Memory B cell (primary cell): ENCODE results near the gene PATL1.

Experiments
- ATAC-seq: fragments of 150-1000 bp; cut with Tn5 transposase; 2 replicates; pipeline ENCODE4 v1.10.0; 2021; ENCODE audit warnings: low read depth, mild to moderate bottlenecking, moderate library complexity
- DNase-seq, 2 donors: peaks; one replicate each; pipeline ENCODE4 v3.0.0; 2022; ENCODE audit warnings: low spot score in 2 of 2
- H3K27ac Mint-ChIP-seq: one replicate; pipeline ENCODE4 v1.8.0; 2022; ENCODE audit warnings: mild to moderate bottlenecking, moderate library complexity, mixed read lengths
- H3K27me3 Mint-ChIP-seq: one replicate; pipeline ENCODE4 v1.8.0; 2022; ENCODE audit warnings: mixed read lengths
- H3K36me3 Mint-ChIP-seq: one replicate; pipeline ENCODE4 v1.8.0; 2022; ENCODE audit warnings: mild to moderate bottlenecking, mixed read lengths
- H3K4me1 Mint-ChIP-seq: one replicate; pipeline ENCODE4 v1.8.0; 2022; ENCODE audit warnings: mixed read lengths
- H3K4me3 Mint-ChIP-seq: one replicate; pipeline ENCODE4 v1.8.0; 2022; ENCODE audit warnings: mild to moderate bottlenecking, moderate library complexity, mixed read lengths
- H3K9me3 Mint-ChIP-seq: one replicate; pipeline ENCODE4 v1.8.0; 2022; ENCODE audit warnings: mixed read lengths

PATL1 gene

DNA sequence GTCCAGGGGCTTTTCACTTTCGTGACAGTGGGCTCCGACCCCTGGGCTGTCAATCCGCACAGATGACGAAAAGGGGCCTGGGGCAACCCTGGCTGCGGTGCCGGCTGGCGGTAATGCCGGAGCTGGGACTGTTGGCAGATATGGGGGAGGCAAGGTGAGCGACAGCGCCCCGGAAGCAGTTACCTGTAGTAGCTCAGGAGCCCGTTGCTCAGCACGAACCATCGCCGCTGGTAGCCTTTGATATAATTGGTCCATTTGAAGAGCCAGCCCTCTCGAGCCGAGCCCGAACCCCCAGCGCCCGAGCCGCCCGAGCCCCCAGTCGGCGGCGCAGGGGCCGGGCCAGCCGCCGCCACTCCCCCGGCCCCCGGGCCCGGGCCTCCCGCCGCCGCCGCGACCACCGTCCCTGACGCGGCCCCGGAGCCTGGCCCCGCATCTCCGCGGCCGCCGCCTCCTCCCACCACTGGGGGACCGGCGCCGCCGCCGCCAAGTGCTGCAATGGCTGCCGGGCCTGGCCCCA is 53.7 kb downstream of the PATL1 start:
- Mint-ChIP-seq H3K27ac (peak overlapping the region; percentile 89), H3K4me1 (peaks cover 25% of the 10 kb centered on the region), H3K27me3 (no peaks in the 10 kb centered on the region), H3K36me3 (peaks cover 3% of the 10 kb centered on the region), H3K9me3 (no peaks in the 10 kb centered on the region), H3K4me3 (peak overlapping the region; percentile 99)
- ATAC-seq (peak; percentile 14), DNase-seq (peak in 1 of 2 donors; percentile 51)

DNA sequence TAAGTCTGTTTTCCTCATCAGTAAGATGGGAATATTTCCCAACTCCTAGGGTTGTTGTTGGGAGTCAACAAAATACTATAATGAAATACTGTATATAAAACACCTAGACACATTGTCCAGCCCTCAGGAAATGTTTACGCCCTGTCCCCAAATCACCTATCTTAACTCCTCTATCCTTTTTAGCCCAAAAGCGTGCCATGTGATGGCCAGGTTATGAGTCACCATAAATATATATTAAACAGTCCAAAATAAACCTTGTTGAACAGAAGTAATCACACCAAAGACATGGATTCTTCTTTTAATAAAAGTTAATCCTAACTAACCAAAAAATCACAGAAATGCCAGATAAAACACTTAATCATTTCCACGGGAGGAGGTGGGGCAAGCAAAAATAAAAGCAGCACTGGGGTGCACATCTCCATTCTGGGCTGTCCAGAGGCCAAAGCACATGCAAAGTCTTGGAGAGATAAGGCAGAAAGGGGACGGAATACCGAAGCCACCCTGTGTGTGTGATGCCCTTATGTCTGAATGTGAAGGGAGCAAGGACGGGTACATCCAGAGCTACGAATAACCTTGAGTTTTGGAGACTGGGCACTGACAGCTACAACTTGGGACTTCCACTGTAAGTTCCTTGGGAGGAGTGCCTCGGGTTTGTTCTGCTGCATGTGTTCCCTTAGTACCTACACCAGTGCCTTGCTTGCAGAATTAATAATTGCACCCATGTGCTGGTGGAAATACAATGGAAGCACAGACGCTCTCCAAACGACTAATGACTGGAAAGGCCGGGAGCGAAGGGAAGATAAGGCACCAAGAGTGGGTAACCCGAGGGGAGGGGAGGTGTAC is 54.3 kb downstream of the PATL1 start:
- peak overlapping the region; percentile 99 for H3K4me3 Mint-ChIP-seq
- H3K27me3 Mint-ChIP-seq, result no peaks in the 10 kb centered on the region
- H3K9me3 Mint-ChIP-seq, result no peaks in the 10 kb centered on the region
- ATAC-seq (no peak), DNase-seq (no peak)
- peaks cover 25% of the 10 kb centered on the region for H3K4me1 Mint-ChIP-seq
- peak overlapping the region; percentile 89 for H3K27ac Mint-ChIP-seq
- peaks cover 3% of the 10 kb centered on the region for H3K36me3 Mint-ChIP-seq

DNA sequence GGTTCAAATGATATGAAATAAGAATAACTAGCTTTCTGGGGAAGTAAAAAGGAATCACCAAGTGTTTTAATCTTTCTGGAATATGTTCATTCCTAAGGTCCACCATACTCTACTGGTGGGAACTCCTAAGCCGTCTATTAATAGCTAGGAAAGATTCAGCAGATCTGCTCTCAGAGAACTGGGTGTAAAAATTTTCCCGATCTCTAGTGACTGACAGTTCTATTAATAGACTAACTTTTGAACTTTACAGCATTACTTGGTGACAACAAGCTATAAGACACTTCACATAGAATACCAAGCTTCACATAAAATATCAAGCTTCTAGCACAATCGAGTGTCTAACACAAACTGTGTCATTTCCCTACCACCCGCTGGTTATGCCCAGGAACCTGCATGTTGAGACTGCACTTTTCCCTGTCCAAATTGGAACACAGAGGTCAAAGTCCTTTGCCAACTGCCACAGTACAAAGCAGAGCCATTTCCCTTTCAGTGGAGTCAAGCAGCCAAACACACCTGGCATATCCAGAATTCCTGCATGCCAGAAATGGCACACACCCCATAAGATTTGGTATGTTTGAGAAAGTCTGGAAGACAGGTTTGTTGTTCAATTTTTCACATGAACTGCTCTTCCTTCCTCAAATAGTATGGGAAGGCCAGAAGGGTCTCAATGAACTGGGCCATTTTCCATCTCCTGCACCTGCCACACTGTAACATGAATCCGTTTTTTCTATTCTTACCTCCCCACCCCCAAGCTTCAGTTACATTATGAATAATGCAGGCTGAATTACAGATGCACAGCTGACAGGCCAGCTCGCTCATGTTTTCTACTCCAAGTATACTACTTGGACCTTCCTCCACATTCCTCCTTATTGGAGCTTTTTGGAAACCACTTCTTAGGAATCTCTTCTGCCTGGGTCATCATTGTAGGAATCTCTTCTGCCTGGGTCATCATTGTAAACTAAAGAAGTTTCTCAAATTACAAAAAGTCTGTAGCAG is 57.0 kb downstream of the PATL1 start:
- H3K36me3 Mint-ChIP-seq, result peaks cover 16% of the 10 kb centered on the region
- H3K4me1 Mint-ChIP-seq, result peaks cover 25% of the 10 kb centered on the region
- H3K27ac Mint-ChIP-seq, result no peak overlapping the region
- H3K27me3 Mint-ChIP-seq, result no peaks in the 10 kb centered on the region
- no peaks in the 10 kb centered on the region for H3K9me3 Mint-ChIP-seq
- DNase-seq, result no peak
- H3K4me3 Mint-ChIP-seq, result no peak overlapping the region
- no peak for ATAC-seq

DNA sequence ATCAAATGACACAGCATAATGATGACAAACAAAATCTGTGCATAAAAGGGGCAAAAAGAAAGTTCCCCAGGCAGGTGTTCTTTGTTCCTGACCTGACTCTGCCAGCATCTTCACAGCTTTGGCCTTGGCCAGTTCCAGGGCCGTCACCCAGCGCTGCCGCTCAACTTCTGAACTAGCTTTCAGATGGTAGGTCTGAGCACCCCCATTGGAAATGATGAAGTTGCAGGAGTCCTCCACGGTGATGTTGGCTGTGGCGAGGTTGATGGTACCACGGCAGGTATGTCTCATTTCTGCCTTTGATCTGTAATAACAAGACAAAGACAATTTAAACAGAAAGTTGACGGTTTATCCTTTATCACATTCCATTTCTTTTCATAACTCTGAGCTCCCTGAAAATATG is 58.5 kb downstream of the PATL1 start:
- peaks cover 27% of the 10 kb centered on the region for H3K36me3 Mint-ChIP-seq
- peaks cover 23% of the 10 kb centered on the region for H3K4me1 Mint-ChIP-seq
- H3K4me3 Mint-ChIP-seq, result no peak overlapping the region
- DNase-seq (no peak), ATAC-seq (no peak)
- no peak overlapping the region for H3K27ac Mint-ChIP-seq
- no peaks in the 10 kb centered on the region for H3K27me3 Mint-ChIP-seq
- H3K9me3 Mint-ChIP-seq, result no peaks in the 10 kb centered on the region

DNA sequence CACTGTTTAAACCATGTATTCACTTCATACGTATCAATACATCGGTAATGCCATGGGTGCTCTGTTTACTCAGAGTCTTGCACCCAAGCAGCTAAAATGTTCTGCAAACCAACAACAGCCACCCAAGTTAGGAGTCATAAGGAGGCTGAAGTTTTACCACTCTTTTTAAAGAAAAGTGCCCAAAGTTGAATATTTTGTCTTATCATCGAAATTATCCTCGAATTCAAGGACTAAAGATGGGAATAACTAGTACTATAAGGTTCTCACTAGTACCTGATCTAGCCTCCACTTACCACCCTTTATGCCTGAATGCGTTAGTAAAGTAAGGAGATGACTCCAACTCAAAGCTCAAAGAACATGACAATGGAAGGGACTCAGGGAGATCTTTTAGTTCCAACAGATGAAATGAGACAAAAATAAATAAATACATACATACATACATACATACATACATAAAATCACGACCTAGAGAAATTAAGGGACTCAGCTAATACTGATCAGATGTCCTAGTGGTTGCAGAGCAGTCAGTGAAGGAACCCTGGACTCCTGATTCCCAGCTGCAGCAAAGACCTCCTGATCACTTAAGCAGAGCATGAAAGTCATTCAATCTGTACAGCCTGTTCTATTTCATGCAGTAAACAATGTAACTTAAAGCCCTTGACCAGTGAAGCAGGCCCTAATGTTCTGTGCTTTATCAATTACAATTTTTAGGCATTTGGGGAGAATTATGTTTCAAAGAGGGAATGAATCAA is 61.0 kb downstream of the PATL1 start:
- Mint-ChIP-seq H3K4me1 (peaks cover 18% of the 10 kb centered on the region), H3K9me3 (no peaks in the 10 kb centered on the region)

DNA sequence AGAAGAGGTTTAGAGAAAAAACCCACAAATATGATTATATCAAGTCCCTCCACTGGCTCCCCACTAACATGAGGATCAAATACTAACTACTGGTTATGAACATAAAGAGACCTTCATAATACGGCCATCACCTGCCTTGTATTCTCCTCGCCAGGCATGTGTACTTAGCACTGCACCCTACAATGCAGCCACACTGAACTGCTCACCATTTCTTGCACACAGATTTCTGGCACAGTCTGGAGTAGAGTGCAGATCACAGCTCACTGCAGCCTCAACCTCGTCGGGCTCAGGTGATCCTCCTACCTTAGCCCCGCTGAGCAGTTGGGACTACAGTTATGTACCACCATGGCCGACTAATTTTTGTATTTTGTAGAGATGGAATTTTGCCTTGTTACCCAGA is 66.4 kb downstream of the PATL1 start:
- Mint-ChIP-seq H3K4me1 (peaks cover 9% of the 10 kb centered on the region), H3K36me3 (peaks cover 53% of the 10 kb centered on the region), H3K9me3 (no peaks in the 10 kb centered on the region), H3K27me3 (no peaks in the 10 kb centered on the region), H3K27ac (no peak overlapping the region), H3K4me3 (no peak overlapping the region)
- no peak for ATAC-seq
- DNase-seq, result no peak

More for the DNA sequence above, 61.0 kb downstream of the PATL1 start:
- no peak for DNase-seq
- Mint-ChIP-seq H3K4me3 (no peak overlapping the region), H3K27me3 (no peaks in the 10 kb centered on the region), H3K27ac (peak overlapping the region; percentile 14), H3K36me3 (peaks cover 37% of the 10 kb centered on the region)
- no peak for ATAC-seq

DNA sequence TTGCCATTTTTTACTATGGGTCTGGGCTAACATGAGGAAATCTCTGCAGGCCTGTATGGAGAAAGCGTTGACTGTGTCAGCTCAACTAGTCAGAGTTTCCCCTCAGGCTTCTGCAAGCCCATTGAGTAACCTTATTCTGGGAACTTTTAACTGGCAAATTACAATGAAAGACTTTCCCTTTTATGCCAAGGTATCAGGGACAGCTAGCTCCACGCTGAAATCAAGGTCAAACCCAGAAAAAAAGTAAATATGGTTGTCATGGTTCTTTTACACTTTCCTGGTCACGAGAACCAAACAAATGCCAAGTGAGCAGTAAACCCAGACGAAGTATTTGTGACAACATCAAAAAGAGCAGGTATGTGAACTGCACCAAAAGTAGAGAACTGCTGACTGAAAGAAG is 67.0 kb downstream of the PATL1 start:
- no peaks in the 10 kb centered on the region for H3K9me3 Mint-ChIP-seq
- peaks cover 9% of the 10 kb centered on the region for H3K4me1 Mint-ChIP-seq
- no peak overlapping the region for H3K4me3 Mint-ChIP-seq
- peaks cover 51% of the 10 kb centered on the region for H3K36me3 Mint-ChIP-seq
- ATAC-seq (no peak), DNase-seq (no peak)
- no peak overlapping the region for H3K27ac Mint-ChIP-seq
- H3K27me3 Mint-ChIP-seq, result no peaks in the 10 kb centered on the region

DNA sequence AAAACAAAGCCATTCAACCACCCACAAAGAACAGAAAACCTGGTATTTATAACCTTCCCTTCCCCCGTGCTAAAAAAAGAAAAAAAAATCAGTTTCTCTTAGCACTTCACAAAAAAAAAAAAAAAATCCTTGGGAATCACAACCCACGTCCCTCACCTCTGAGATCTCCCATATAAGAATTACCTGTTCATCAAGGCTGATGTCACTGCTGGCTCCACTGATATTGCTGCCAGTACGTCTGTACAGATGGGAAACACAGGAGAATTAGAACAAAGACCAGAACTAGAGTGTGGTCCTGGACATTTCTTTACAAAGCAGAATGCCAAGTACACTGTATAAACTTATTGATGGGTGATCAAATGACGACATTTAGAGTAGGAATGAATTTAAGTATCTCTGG is 68.2 kb downstream of the PATL1 start:
- no peak for ATAC-seq
- Mint-ChIP-seq H3K27ac (no peak overlapping the region), H3K36me3 (peaks cover 51% of the 10 kb centered on the region)

DNA sequence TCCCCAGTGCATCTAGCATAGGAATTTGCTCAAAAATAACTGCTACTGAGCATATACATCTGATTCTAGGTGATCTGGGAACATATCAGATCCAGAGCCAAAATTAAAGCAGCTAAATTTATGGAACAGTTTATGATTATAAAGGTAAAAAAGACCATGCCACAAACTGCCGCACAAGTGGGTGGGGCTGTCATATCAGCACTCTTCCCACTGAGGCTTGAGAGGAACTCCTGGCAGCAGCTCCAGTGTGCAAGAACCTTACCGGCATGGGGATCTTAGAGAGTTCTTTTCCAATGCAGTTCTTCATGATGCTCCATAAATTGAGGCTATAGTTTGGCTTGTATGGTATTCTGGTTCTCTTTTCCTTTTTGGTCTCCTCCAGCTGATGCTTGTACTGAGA is 68.6 kb downstream of the PATL1 start:
- no peaks in the 10 kb centered on the region for H3K9me3 Mint-ChIP-seq
- DNase-seq, result no peak
- no peak overlapping the region for H3K4me3 Mint-ChIP-seq
- H3K4me1 Mint-ChIP-seq, result peaks cover 9% of the 10 kb centered on the region
- ATAC-seq, result no peak
- H3K27ac Mint-ChIP-seq, result no peak overlapping the region
- no peaks in the 10 kb centered on the region for H3K27me3 Mint-ChIP-seq
- peaks cover 50% of the 10 kb centered on the region for H3K36me3 Mint-ChIP-seq

More for the DNA sequence above, 68.2 kb downstream of the PATL1 start:
- peaks cover 9% of the 10 kb centered on the region for H3K4me1 Mint-ChIP-seq
- no peak for DNase-seq
- no peak overlapping the region for H3K4me3 Mint-ChIP-seq
- H3K9me3 Mint-ChIP-seq, result no peaks in the 10 kb centered on the region
- H3K27me3 Mint-ChIP-seq, result no peaks in the 10 kb centered on the region

DNA sequence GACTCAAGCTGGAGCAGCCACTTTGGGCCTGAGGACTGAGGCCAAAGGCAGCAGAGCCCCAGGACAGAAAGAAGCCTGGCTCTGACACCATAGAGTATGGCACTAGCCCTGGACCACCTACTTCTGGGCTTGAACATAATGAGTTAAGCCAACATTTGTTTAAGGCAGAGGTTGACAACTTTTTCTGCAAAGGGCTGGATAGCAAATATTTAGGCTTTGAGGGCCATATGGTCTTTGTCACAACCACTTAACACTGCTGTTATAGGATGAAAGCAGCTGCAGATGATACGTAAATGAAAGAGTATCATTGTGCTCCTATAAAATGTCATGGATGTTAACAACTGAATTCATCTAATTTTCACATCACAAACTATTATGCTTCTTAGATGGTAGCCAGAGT is 69.9 kb downstream of the PATL1 start:
- no peak for DNase-seq
- Mint-ChIP-seq H3K27me3 (no peaks in the 10 kb centered on the region), H3K9me3 (no peaks in the 10 kb centered on the region), H3K4me1 (peaks cover 6% of the 10 kb centered on the region), H3K27ac (no peak overlapping the region), H3K4me3 (no peak overlapping the region), H3K36me3 (peaks cover 57% of the 10 kb centered on the region)
- ATAC-seq, result no peak
